HEK293T (cell line): ENCODE data around the gene FBXL16.

Experiments
- CTCF ChIA-PET: fragments of 350-600 bp; formaldehyde crosslinking; extraction: SDS; loops from one replicate; lab custom pipeline; 2021; ENCODE audit warnings: antibody characterized with exemption, inconsistent platforms; lab: Yijun Ruan, JAX
- POLR2A ChIA-PET: fragments of 350-600 bp; formaldehyde crosslinking; extraction: SDS; loops from one replicate; lab custom pipeline; 2020; ENCODE audit warnings: antibody characterized with exemption, inconsistent platforms; lab: Yijun Ruan, JAX
- DNase-seq: peaks from one replicate; pipeline ENCODE4 v3.0.0; 2012; ENCODE audit warnings: mixed read lengths; ENCODE audit errors: extremely low spot score
- ARNT ChIP-seq: fragments of 450-650 bp; IDR thresholded peaks from 2 replicates; pipeline ENCODE4 v1.6.1; 2017; ENCODE audit warnings: mild to moderate bottlenecking
- BHLHE40 ChIP-seq: fragments of 450-650 bp; IDR thresholded peaks from 2 replicates; pipeline ENCODE4 v1.6.1; 2016; ENCODE audit warnings: mild to moderate bottlenecking, moderate library complexity, borderline replicate concordance
- CTBP1 ChIP-seq: fragments of 450-650 bp; IDR thresholded peaks from 2 replicates; pipeline ENCODE4 v1.6.1; 2016; ENCODE audit warnings: borderline replicate concordance
- ELF4 ChIP-seq: fragments of 450-650 bp; IDR thresholded peaks from 2 replicates; pipeline ENCODE4 v1.6.1; 2017; ENCODE audit warnings: antibody characterized with exemption
- FOXA1 ChIP-seq: fragments of 450-650 bp; IDR thresholded peaks from 2 replicates; pipeline ENCODE4 v1.6.1; 2016; ENCODE audit warnings: mild to moderate bottlenecking
- FOXK2 ChIP-seq: fragments of 450-650 bp; IDR thresholded peaks from 2 replicates; pipeline ENCODE4 v1.6.1; 2016; ENCODE audit warnings: mild to moderate bottlenecking
- FOXM1 ChIP-seq: fragments of 450-650 bp; IDR thresholded peaks from 2 replicates; pipeline ENCODE4 v1.6.1; 2017; ENCODE audit warnings: mild to moderate bottlenecking, borderline replicate concordance
- HDGF ChIP-seq: fragments of 450-650 bp; IDR thresholded peaks from 2 replicates; pipeline ENCODE4 v1.6.1; 2017; ENCODE audit warnings: antibody characterized with exemption, borderline replicate concordance
- L3MBTL2 ChIP-seq: fragments of 450-650 bp; conservative IDR thresholded peaks from 2 replicates; pipeline ENCODE4 v1.6.1; 2016; ENCODE audit warnings: mild to moderate bottlenecking
- LEF1 ChIP-seq: fragments of 450-650 bp; IDR thresholded peaks from 2 replicates; pipeline ENCODE4 v1.6.1; 2017; ENCODE audit warnings: mild to moderate bottlenecking, borderline replicate concordance
- NFRKB ChIP-seq: fragments of 450-650 bp; IDR thresholded peaks from 2 replicates; pipeline ENCODE4 v1.6.1; 2016; ENCODE audit warnings: mild to moderate bottlenecking, moderate library complexity
- SP1 ChIP-seq: fragments of 450-650 bp; IDR thresholded peaks from 2 replicates; pipeline ENCODE4 v1.6.1; 2017
- SUZ12 ChIP-seq: fragments of 450-650 bp; IDR thresholded peaks from 2 replicates; pipeline ENCODE4 v1.6.1; 2016; ENCODE audit warnings: mild to moderate bottlenecking
- TARDBP ChIP-seq: fragments of 450-650 bp; IDR thresholded peaks from 2 replicates; pipeline ENCODE4 v1.6.1; 2016
- ZNF384 ChIP-seq: fragments of 450-650 bp; IDR thresholded peaks from 2 replicates; pipeline ENCODE4 v1.6.1; 2016
- TF ChIP-seq, protein P1 (sequence below): fragments of 450-650 bp; IDR thresholded peaks from 2 replicates; pipeline ENCODE4 v1.6.1; 2016

Gene FBXL16

DNA sequence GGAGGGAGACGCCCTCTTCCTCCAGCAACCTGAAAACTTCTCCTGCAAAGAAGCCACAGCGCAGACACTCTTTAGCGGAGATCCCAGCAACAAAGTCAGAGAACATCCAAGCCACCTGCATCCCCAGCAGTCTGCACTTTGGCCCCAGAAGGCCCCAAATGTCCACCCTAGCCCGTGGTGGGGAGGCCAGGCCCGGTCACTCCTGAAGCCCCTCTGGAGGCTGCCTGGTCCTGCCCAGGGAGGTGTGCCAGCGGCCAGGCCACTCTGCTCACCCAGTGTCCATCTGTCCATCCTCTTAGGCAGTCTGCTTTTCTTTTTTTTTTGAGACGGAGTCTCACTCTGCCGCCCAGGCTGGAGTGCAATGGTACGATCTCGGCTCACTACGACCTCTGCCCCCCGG, 26.7 kb upstream of the FBXL16 start:
- POLR2A ChIA-PET = interaction anchor here (1.2 kb wide), 1 partner anchor 8 kb away, joined by 3 read pairs; no protein-coding TSS in a partner anchor
- no peak for DNase-seq
- no peak for TF ChIP-seq TARDBP
- TF ChIP-seq HDGF = no peak
- TF ChIP-seq NFRKB = no peak
- TF ChIP-seq ZNF384 = no peak
- TF ChIP-seq, protein P1, sequence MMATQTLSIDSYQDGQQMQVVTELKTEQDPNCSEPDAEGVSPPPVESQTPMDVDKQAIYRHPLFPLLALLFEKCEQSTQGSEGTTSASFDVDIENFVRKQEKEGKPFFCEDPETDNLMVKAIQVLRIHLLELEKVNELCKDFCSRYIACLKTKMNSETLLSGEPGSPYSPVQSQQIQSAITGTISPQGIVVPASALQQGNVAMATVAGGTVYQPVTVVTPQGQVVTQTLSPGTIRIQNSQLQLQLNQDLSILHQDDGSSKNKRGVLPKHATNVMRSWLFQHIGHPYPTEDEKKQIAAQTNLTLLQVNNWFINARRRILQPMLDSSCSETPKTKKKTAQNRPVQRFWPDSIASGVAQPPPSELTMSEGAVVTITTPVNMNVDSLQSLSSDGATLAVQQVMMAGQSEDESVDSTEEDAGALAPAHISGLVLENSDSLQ = no peak
- TF ChIP-seq SP1 = no peak
- no peak for TF ChIP-seq FOXK2
- no peak for TF ChIP-seq CTBP1
- TF ChIP-seq ARNT = no peak
- TF ChIP-seq FOXM1 = no peak
- no peak for TF ChIP-seq SUZ12
- no peak for TF ChIP-seq FOXA1
- TF ChIP-seq L3MBTL2 = no peak
- no peak for TF ChIP-seq ELF4
- CTCF ChIA-PET = no interaction called here

DNA sequence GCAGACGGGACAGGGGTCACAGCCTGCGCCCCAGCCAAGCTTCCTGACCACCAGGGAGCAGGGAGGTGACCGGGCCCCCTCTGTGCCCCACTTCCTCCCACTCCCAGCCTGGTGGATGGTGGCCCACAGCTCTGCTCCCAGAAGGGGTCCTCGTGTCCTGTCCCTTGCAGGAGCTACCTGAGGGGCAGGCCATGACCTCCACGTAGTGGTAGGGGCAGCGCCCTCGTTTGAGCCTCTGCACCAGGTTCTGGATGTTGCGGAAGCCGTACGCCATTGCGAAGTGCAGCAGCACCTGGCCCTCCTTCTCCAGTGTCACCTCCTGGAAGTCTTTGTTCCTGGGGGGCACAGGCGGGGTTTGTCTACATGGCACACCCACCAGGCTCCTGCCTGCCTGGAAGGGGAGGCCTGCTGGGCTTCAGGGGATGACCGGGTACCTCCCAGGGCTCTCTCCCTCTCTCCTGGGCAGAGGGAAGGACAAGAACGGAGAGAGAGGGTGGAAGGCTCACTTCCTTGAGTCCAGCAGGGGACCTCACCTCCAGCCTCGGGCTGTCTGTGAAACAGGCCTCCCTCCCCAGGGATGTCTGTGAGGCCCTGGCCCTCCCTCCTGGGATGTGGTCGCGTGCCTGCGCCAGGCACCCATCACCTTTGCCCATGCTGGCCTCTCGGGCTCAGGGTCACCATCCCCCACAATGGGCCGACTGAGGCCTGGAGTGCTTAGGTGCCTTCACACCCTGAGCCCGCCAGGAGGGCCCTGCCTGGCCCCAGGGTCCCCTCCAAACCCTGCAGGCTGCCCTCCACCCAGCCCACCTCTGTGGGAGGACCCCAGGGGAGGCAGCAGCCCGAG, 25.3 kb upstream of the FBXL16 start:
- ChIA-PET POLR2A (interaction anchor here (0.9 to 4.8 kb wide), 5 partner anchors 9 to 54 kb away, joined by 3 to 47 read pairs (median 3); partner anchors contain the start of genes ANTKMT and CIAO3), CTCF (no interaction called here)
- DNase-seq = no peak
- TF ChIP-seq ARNT (no peak), LEF1 (no peak), SUZ12 (no peak), L3MBTL2 (no peak), CTBP1 (no peak), FOXM1 (no peak)

DNA sequence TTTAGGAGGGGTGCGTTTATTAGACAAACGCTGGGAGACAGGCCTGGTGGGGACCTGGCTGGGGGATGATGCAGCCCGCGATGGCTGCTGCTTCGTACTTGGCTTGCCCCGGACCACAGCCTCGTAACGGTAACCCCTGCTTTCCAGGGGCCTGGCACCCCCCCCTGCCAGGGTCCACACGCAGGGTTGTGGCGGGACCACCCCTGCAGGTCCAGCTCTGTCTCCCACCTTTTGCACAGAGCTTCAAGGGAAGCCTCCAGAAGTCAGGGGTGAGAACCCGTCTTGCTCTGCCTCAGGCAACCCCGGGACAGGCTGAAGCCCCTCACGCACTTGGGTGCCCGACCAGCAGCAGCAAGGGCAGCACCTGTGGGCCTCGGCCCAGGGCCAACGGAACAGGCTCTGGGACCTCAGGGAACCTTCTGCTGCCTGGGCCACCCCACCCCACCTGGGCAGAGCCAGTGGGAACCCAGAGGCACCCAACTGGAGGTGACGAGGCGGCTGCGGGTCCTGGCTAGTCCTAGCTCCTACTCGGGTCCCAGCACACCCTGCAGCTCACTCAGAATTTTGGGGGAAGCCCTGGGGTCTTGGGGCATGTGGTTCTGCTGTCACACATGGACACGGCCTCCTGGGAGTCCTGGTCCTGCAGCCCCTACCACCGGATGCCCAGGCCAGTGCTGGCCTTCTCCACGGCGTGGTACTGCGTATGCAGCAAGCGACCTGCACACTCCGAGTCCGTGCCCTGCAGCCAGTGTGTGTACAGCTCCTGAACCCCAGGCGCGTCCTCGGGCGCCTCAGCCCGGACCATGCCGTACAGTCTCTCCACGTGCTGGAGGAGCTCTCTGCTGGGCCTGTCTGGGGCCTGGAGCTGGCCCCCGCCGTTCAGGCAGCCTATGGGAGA, 24.4 kb upstream of the FBXL16 start:
- no peak for DNase-seq
- ChIA-PET POLR2A (interaction anchor here (0.9 to 4.8 kb wide), 5 partner anchors 9 to 59 kb away, joined by 3 to 47 read pairs (median 3); partner anchors contain the start of genes ANTKMT, CHTF18, CIAO3 and RPUSD1), CTCF (interaction anchor here (0.7 to 1.0 kb wide), 2 partner anchors 55 to 571 kb away, joined by 3 to 4 read pairs; no protein-coding TSS in a partner anchor)
- no peak for TF ChIP-seq HDGF
- no peak for TF ChIP-seq ELF4
- no peak for TF ChIP-seq FOXM1
- no peak for TF ChIP-seq SUZ12
- no peak for TF ChIP-seq ZNF384
- TF ChIP-seq SP1 = no peak
- no peak for TF ChIP-seq BHLHE40
- TF ChIP-seq LEF1 = no peak
- no peak for TF ChIP-seq L3MBTL2
- TF ChIP-seq ARNT = no peak

DNA sequence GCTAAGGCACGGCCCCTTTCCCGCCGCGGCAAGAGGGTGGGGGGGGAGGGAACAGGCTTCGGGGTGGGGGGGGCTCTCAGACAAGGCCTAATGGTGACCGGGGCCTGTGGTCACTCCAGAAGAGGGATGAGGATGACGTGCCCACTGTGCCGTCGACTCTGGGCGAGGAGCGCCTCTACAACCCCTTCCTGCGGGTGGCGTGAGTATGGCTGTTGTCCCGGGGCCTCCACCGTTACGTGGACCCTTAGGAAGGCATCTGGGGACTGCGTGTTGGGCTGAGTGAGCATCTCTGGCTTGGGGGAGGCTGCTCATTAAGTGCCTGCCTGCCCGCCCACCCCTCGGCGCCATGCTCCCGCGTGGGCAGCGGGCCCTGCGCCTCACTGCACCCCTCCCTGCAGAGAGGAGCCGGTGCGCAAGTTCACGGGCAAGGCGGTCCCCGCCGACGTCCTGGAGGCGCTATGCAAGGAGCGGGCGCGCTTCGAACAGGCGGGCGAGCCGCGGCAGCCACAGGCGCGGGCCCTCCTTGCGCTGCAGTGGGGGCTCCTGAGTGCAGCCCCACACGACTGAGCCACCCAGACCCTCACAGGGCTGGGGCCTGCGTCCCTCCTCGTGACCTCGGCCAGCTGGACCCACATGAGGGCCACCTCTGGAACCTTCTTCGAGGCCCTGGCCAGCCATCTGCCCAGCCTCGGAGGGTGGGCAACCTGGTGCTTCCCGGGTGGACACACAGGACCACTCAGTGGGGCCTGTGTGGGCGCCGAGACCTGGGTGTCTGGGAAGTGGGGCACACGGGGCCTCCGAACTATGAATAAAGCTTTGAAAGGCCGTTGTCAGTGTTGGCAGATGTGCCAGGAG, 23.5 kb upstream of the FBXL16 start:
- no peak for DNase-seq
- POLR2A ChIA-PET = interaction anchor here (1.0 to 5.0 kb wide), 5 partner anchors 9 to 60 kb away, joined by 3 to 47 read pairs (median 12); partner anchors contain the start of genes ANTKMT, CHTF18, CIAO3 and METRN
- CTCF ChIA-PET = interaction anchor here (0.7 to 1.0 kb wide), 2 partner anchors 56 to 572 kb away, joined by 3 to 4 read pairs; no protein-coding TSS in a partner anchor
- no peak for TF ChIP-seq CTBP1

DNA sequence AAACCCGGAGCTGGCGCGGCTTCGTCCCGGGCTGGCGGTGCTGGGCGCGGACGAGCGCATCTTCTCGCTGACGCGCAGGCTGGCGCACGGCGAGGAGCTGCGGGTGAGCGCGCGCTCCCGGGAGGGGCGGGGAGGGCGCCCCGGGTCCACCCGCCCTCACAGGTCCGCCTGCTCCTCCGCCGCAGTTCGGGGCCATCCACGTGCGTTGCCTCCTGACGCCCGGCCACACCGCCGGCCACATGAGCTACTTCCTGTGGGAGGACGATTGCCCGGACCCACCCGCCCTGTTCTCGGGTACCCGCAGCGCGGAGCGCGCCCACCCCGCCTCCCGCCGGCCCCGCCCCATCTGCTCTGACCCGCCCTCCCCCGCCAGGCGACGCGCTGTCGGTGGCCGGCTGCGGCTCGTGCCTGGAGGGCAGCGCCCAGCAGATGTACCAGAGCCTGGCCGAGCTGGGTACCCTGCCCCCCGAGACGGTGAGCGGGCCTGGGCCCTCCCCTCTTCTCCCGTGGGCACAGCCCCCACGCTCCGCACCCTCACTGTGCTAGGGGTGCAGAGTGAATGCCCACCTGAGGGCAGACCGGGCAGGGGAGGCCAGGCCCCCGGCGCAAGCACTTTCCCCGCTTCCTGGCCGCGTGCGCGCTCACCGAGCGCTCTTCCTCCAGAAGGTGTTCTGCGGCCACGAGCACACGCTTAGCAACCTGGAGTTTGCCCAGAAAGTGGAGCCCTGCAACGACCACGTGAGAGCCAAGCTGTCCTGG, 22.7 kb upstream of the FBXL16 start:
- TF ChIP-seq LEF1 = no peak
- TF ChIP-seq BHLHE40 = no peak
- no peak for TF ChIP-seq TARDBP
- TF ChIP-seq HDGF = no peak
- no peak for TF ChIP-seq ARNT
- TF ChIP-seq CTBP1 = no peak
- TF ChIP-seq FOXM1 = no peak
- TF ChIP-seq, protein P1 = no peak
- no peak; the same call in 1 of the 2 replicates for TF ChIP-seq L3MBTL2
- no peak for TF ChIP-seq ELF4
- no peak for TF ChIP-seq SUZ12
- no peak for TF ChIP-seq FOXA1
- ChIA-PET CTCF (interaction anchor here (1.0 kb wide), 1 partner anchor 9 kb away, joined by 4 read pairs; no protein-coding TSS in a partner anchor), POLR2A (interaction anchor here (0.7 to 5.0 kb wide), 5 partner anchors 8 to 60 kb away, joined by 3 to 47 read pairs (median 12); partner anchors contain the start of genes ANTKMT, CHTF18, CIAO3 and METRN)
- DNase-seq = peak; percentile 69
